Kidney tubule cell (primary cell): ENCODE measurements around the gene VDR.

Experiments used
- DNase-seq: peaks from one replicate; pipeline ENCODE4 v3.0.0-alpha.2; 2018; ENCODE audit warnings: low spot score

Gene VDR

GRCh38 chr12:47930634-47931033 is 25.8 kb upstream of the VDR start:
- DNase-seq: no peak

- DNase-seq: no peak
These were observed 22.6 kb upstream of the VDR start for GRCh38 chr12:47927346-47927745.

- no peak for DNase-seq
These were observed 17.1 kb upstream of the VDR start for GRCh38 chr12:47921907-47922306.

DNA sequence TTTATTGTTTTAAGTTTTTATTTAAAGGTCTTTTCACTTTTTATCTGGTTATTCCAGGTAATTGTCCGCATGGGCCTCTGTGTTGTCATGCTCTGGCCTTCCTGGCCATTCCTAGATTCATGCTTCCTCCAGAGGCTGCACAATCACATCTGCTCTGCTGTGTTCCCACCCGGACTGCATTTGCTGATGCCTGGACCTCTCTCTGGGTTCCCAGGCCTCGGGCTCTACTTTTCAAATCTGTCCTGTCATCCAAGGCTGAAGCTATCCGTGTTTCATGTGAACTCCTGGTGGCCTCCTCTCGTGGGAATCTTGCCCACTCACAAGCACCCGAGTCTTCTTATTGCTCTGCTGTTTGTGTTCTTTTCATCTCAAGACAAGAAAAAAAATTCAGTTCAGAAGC is 16.1 kb upstream of the VDR start:
- no peak for DNase-seq

DNA sequence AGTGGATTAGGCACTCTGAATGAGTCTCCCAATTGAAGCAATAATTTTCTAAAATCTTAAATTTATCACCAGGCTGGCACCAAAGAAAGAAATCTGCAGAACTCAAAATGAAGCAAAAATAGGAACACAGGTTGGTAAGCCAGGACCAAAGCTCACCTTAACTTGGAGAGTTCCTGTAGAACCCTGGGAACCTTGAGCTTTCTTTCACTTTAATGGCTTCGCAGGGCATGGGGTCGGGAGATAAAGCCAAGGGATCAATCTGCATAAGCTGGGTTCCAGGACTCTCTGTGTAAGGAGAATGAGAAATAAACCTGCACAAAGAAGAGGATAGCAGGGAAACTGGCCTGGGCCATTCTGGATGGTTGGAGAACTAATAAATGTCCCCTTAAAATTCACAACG is 8.3 kb upstream of the VDR start:
- no peak for DNase-seq

DNA sequence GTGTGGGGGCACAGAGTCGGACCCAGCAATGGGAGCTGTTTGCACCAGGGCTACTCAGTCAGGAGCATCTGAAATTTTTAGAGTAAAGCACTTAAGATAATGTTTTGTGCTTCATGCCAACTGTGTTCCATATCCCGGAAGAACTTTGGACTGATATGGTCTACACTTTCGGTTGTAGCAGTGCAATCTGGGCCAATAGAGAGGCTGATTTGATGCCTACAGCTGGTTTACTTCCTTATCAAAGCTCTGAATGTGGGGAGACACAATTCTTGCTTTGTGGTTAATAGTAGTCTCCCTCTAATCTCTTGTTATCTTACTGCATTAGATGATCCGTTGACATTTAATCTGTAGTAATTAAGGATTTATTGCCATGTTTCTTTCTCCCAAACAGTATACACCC is 7.8 kb upstream of the VDR start:
- no peak for DNase-seq

DNA sequence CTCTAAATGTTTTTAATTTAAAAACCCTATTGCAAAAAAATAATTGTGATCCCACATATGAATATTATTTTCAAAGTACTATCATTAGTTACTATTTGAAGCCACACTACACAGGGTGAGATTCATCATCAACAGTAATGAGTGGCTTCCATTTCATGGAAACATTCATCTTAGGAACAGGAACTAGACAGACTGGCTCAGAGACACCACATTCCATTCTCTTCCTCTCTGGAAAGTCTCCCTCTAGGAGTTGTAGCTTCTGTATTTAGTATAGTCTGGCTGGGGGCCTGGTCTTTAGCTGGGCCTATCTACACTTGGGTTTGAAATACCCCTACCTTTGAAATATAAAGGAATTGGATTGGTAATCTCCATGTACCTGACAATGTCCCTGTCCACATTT is 6.2 kb upstream of the VDR start:
- no peak for DNase-seq

GRCh38 chr12:47910486-47910885 is 5.7 kb upstream of the VDR start:
- DNase-seq: no peak

DNA sequence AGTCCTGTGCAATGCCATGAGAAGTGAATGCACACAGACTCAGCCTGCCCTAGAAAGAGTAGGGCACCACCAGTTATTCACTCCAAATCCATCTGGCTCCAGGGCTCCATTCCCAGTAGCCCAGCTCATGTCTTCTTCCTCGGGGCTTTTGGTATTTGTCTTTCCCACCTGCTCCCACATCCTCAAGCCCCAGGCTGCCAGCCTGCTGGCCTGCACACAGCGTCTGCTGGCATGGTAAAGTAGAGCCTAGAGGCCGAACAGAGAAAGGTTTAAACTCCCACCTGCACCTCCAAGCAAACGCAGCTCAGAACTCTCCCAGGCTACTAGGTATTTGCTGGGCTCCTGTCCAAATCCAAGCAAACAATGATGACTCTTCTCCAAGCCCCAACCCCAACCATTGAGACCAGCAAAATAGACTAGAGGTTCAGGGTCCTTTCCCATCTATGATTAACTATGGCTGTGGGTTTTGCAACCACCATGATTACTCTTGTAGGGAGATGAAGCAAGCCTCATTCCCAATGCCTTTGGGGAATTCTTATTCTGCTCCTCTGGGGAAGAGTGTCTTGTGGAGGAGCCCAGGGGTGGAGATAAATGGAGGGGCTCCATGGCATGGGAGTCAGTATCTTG is 5.2 kb upstream of the VDR start:
- no peak for DNase-seq

- no peak for DNase-seq
These were observed 3.9 kb upstream of the VDR start for GRCh38 chr12:47908738-47909137.

DNA sequence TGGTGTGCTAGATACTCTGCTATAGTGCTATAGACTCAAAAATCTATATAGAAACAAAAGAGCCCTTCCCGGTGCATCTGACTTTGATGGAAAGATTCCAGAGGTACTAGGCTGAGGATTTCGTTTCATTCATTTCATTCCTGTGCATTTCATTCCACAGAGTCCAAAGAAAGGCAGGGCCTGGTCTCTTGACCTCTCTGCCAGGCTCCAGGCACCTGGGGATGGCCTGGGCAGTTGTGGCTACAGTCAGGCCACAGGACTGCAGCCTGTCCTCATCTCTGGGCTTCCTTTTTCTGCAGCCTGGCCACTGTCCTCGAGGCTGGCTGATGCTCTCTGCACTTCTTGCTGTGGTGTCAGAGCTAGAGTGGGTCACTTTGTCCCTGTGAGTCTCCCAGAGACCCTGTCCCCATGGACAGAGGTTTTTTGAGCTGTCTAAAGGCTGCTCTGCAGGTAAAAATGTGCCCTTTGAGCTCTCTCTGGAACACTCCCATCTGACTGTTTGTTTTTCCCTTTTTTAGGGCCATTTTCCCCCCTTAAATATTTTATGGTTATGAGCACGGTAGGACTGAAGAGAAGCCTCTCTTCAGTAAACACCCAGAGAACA is 3.2 kb upstream of the VDR start:
- no peak for DNase-seq

DNA sequence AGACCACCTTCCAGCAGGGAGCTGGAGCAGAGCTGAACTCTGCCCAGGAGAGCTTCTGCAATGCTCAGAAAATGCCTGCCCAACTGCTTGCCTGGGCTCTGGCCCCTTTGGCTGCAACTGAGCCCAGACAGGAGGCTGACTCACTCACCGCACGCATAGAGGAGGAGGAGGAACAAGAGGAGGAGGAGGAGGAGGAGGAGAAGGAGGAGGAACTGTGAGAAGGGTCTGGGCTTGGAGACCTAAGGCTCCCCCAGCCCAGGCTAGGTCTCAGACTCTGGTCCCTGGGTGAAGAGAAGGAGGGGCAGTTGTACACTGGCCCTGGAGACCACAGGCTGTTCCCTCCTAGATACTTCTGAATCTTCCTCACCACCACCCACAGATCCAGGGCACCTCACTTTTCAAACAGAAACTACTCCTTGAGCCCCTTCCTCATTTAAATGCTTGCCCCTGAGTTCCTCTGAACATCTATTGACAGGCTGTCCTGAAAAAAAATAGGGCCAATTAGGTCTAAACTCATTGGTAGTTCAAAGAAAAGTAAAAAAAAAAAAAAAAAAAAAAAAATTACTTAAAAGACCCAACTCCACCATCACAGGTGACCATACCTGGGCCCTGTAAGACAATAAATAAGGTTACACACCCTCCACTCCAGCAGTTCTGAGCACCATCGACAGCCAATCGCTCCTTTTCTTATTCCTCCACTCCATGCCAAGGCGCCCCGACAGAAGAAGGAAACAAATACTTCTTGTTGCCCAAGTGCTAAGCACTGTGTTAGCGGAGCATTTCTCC is 674 bp downstream of the VDR start:
- peak; percentile 86 for DNase-seq

GRCh38 chr12:47903151-47903611 is 1.6 kb downstream of the VDR start:
- peak; percentile 63 for DNase-seq

DNA sequence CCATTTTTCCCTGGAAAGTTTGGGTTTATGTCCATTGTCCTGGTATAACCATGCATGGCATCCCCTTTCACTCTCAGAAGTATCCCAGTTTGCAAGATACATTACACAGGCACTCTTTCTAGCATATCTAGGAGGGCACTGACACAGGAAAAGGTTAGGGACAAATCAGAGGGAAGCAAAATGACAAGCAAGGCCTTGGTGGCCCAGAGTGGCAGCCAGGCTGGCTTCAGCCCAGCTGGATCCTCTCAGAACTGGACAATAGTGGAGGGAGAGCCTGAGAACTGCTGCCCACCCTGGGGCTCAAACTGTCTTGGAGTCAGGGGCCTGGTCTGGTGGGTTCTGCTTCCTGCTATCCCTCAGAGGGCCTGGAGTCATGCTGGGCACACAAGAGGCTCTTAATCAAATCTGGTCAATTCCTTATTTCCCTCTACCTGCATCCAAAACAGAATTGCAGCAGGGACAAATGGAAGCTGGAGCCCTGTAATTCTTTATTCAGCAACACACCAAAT is 2.6 kb downstream of the VDR start:
- DNase-seq: no peak

DNA sequence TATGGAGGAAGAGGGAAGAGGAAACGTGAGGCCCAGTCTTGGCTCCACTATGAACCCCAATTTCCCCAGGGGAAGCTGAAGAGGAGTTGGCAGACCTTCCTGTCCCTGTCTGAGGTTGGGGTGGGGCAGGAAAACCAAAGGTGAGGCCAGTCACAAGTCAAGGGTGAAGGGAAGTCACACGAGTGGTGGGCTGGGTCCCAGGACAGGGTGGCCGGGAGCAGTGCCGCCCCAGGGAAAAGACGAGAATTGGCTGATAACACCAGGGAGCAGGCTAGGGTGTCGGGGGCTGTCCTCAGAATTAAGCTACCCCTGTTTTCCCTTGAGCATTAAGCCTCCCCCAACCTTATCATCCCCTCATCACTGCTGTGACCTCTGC is 3.1 kb downstream of the VDR start:
- DNase-seq: no peak

GRCh38 chr12:47901063-47901717 is 3.6 kb downstream of the VDR start:
- no peak for DNase-seq

DNA sequence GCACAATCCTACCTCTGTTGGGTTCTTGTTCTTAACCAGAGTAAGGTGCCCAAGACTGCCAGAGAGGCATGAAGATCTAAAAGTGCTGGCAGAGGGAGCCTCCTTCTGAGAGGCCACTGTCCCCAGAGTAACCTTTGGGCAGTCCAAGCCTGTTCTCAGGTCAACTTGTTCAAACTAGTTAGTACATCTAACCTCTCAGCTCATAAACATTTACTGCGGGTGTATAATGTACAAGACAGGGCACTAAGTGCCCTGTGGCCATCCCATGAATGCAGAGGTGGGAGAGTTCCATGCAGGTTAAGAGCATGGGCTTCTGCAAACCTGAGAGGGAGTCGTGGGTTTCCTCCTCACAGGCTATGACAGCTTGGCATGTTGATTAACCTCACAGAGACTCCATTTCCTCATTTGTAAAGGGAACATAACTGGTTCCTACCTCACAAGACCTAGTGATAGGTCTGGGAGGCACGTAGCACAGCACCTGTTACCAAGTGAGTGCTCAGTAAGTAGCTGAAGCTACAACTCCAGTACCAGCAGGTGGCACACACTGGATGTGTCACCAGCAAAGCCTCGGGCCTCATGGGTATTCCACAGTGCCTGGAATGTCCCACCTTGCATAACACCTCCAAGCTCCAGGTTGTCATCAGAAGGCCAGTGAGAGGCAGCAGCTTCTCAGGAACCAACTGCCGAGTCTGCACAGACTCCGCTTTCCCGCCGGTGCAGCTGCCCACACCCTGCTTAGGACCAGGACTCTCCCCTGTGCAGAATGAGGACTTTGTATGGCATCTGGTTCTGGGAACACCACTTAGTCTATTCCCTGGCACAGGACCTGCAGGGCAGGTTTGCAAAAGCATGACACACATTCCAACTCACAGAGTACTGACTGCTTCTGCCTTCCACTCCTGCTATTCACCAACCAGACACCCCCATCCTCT is 4.4 kb downstream of the VDR start:
- DNase-seq: peak; percentile 87

GRCh38 chr12:47899466-47899865 is 5.3 kb downstream of the VDR start:
- no peak for DNase-seq

DNA sequence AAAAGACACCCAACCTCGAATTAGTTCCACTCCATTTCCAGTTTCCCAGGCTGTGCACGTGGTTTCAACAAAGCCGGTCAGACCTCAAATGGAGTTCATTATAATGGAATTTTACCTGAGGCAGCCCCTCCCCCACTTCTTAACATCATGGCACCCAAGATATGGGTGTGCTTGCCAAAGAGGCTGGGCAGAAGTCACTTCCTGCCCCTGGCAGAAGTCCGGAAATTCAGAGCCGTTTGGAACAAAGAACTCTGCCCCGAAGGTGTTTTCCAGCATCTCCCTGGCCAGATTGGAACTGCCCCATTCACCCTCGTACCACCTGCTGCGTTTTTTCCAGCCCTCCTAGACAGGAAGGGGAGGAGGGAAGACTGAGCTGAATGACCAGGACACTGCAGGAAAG is 8.2 kb downstream of the VDR start:
- DNase-seq: peak; percentile 95

- peak; percentile 9 for DNase-seq
These were observed 8.8 kb downstream of the VDR start for GRCh38 chr12:47896022-47896421.

GRCh38 chr12:47894652-47895051 is 10.1 kb downstream of the VDR start:
- no peak for DNase-seq

- no peak for DNase-seq
These were observed 10.7 kb downstream of the VDR start for GRCh38 chr12:47894068-47894467.
